HG02623 (cell line): ENCODE measurements around the gene C11orf42.
"Not testable (repeated sequence)": the region's sequence is repeated elsewhere in the genome, so short reads cannot be mapped to it uniquely, and the experiment has no call there.

ENCODE experiments used
- ATAC-seq: cut with Tn5 transposase; IDR thresholded peaks from one replicate; pipeline ENCODE4 v1.9.1; 2021; ENCODE audit warnings: moderate library complexity; ENCODE audit not compliant: unreplicated experiment

The C11orf42 gene

GRCh38 chr11:6219359-6219758 lies 14.0 kb downstream of the C11orf42 start:
- no peak for ATAC-seq

GRCh38 chr11:6223854-6224253 lies 18.5 kb downstream of the C11orf42 start:
- ATAC-seq: no peak

GRCh38 chr11:6224421-6224820 lies 19.1 kb downstream of the C11orf42 start:
- ATAC-seq: no peak

GRCh38 chr11:6225024-6225423 lies 19.7 kb downstream of the C11orf42 start:
- ATAC-seq: no peak

- no peak for ATAC-seq
Measured at GRCh38 chr11:6225896-6226295, 20.5 kb downstream of the C11orf42 start.

GRCh38 chr11:6228520-6228919 lies 23.2 kb downstream of the C11orf42 start:
- ATAC-seq: no peak

- no peak for ATAC-seq
Measured at GRCh38 chr11:6229911-6230310, 24.6 kb downstream of the C11orf42 start.

- no peak for ATAC-seq
Measured at GRCh38 chr11:6232899-6233298, 27.5 kb downstream of the C11orf42 start.

- ATAC-seq: no peak
Measured at GRCh38 chr11:6233984-6234386, 28.6 kb downstream of the C11orf42 start.

- peak; percentile 94 for ATAC-seq
Measured at GRCh38 chr11:6234387-6235107, 29.2 kb downstream of the C11orf42 start, which contains the start of gene FHIP1B. FHIP1B (minus strand) TSS chr11:6234636; CDS start chr11:6224516, 10,120 bp downstream.

GRCh38 chr11:6237266-6237665 lies 31.9 kb downstream of the C11orf42 start:
- ATAC-seq: no peak

GRCh38 chr11:6237761-6238302 lies 32.5 kb downstream of the C11orf42 start:
- ATAC-seq: no peak

GRCh38 chr11:6238902-6239301 lies 33.5 kb downstream of the C11orf42 start, which contains the start of gene CNGA4:
CNGA4 (plus strand) TSS chr11:6239089; CDS start chr11:6239207, 118 bp downstream.
- no peak for ATAC-seq

- no peak for ATAC-seq
Measured at GRCh38 chr11:6240139-6240538, 34.8 kb downstream of the C11orf42 start.

GRCh38 chr11:6240781-6241180 lies 35.4 kb downstream of the C11orf42 start:
- ATAC-seq: no peak

GRCh38 chr11:6241316-6241715 lies 36.0 kb downstream of the C11orf42 start:
- ATAC-seq: no peak

- no peak for ATAC-seq
Measured at GRCh38 chr11:6245536-6245935, 40.2 kb downstream of the C11orf42 start.

GRCh38 chr11:6248248-6248647 lies 42.9 kb downstream of the C11orf42 start:
- no peak for ATAC-seq

- not testable (repeated sequence) for ATAC-seq
Measured at GRCh38 chr11:6248897-6249296, 43.5 kb downstream of the C11orf42 start.

GRCh38 chr11:6249770-6250555 lies 44.6 kb downstream of the C11orf42 start:
- ATAC-seq: no peak

GRCh38 chr11:6251120-6251733 lies 45.9 kb downstream of the C11orf42 start:
- ATAC-seq: peak; percentile 52
